GM18519 (cell line): ENCODE results near the gene BRIX1.
A peak's percentile ranks its signal among the peaks of the same experiment; 100 is the strongest.
"Not testable (repeated sequence)": the region's sequence is repeated elsewhere in the genome, so short reads cannot be mapped to it uniquely, and the experiment has no call there.

Source experiments
- ATAC-seq: cut with Tn5 transposase; IDR thresholded peaks from one replicate; pipeline ENCODE4 v1.9.1; 2021; ENCODE audit warnings: mild to moderate bottlenecking, moderate library complexity; ENCODE audit not compliant: unreplicated experiment, low FRiP score

BRIX1 gene

DNA sequence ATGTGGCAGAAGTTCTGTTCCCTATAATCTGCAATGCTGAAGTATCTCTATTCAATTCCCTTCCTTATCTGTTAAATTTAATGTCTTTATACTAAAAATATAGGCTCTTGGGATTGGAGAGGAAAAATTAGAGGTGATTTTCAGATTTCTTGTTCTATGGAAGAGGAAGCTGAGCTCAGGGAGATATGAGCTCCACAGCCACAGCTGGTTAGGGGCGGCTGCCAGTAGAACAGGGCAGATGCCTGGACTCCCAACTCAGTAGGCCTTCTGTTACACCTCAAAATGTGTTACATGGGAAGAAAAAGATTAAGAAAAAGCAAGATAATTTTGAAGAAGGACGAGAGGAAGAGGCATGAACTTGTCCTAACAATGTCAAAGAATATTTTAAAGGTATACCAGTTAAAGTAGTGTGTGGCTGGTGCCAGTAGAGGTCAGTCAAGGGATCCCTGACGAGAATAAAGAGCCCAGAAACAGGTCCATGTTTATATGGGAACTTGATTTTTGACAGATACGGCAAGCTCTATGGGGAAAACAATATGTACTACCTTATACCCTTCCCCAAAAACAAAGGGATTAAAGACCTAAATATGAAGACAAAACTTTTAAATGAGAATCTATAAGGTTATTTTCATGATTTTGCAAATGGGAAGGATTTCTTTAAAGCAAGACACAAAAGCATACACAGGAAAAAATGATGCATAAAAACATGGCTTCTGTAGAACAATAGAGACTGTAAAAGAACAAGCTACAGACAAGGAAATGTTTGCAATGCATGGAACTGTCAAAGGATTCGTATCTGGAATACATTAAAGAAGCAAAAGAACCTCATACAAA lies 42.6 kb downstream of the BRIX1 start:
- no peak for ATAC-seq

DNA sequence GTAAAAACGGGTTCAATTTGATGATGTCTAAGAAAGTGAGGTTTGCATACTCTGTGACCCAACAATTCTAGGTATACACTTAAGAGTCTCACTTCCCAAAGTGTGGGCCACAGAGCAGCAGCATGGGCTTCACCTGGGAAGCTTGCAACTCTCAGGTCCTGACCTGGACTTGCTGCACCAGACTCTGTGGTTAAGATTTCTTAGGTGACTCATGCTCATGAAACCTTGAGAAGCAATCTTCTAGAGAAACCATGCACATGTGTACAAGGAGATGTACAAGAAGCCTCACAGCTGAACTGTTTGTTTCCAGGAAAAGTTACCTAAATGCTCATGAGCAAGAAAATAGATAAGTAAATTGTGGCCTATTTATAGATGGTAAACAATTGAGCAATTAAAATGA lies 43.8 kb downstream of the BRIX1 start:
- ATAC-seq, result peak; percentile 94

DNA sequence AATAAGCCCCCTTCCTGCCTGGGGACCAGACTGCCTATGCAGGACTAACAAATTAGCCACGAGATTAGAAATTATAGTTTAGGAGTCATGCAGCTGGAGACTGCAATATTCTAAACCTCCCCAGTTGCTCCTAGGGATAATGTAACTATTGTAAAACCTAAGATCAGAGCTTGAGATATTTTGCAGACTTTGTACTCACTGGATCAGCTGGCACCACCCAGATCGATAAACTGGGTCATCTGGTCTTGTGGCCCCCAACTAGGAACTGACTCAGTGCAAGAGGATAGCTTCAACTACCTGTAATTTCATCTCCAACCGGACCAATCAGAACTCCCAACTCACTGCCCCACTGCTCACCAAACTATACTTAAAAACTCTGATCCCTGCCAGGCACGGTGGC lies 52.0 kb downstream of the BRIX1 start:
- no peak for ATAC-seq

DNA sequence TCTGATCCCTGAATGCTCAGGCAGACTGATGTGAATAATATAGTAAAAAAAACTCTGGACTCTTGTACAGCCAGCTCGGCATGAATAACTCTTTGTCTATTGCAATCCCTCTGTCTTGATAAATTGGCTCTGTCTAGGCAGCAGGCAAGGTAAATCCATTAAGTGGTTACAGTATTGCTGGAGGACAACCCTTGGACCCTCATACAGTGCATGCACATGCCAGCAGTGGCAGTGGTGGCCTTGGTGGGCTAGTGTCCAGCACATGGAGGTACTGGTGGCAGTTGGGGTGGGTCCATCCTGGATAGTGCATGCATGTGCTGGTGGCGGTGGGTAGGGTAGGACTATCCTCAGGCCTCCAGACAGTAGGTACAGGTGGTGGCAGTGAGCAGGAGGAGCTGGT lies 52.7 kb downstream of the BRIX1 start:
- ATAC-seq, result no peak

DNA sequence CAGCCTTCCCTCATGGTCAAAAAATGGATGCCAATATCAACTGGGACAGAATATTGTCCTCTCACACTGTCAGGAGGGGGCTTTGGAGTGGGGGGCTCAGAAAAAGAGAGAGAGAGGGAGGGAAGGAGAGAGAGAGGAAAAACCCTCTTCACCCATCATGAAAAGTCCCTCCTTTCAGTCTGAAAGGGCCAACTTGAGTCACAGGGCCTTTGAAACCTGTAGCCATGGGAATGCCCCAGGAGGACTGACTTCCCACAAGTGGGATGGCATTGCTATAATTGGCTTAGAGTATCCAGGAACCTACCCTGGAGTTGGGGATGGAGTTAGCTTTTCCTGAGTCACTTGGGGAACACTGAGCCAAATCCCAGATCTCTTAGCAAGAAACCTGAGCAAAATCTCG lies 55.0 kb downstream of the BRIX1 start:
- no peak for ATAC-seq

DNA sequence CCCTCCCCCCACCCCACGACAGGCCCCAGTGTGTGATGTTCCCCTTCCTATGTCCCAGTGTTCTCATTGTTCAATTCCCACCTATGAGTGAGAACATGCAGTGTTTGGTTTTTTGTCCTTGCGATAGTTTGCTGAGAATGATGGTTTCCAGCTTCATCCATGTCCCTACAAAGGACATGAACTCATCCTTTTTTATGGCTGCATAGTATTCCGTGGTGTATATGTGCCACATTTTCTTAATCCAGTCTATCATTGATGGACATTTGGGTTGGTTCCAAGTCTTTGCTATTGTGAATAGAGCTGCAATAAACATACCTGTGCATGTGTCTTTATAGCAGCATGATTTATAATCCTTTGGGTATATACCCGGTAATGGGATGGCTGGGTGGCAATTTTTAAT lies 56.1 kb downstream of the BRIX1 start:
- ATAC-seq, result not testable (repeated sequence)
